SK-N-DZ (cell line): ENCODE data around the gene SEMA6B. TPM values are rescaled to one million over a fixed set of nuclear protein-coding genes. Genes with fewer than 3 reads are reported as not detected.
"Not testable (repeated sequence)": the region's sequence is repeated elsewhere in the genome, so short reads cannot be mapped to it uniquely, and the experiment has no call there.

ENCODE experiments used
- DNase-seq: peaks from one replicate; pipeline ENCODE4 v3.0.0-alpha.2; 2015; ENCODE audit warnings: low spot score
- polyA plus RNA-seq, 2 experiments: library from polyadenylated mRNA; depleted of rRNA; stranded (reverse); fragments of >200 nt; gene quantifications; 2 replicates each; pipeline ENCODE4 v1.2.3, GENCODE V29; 2014

The SEMA6B gene
- polyA plus RNA-seq (2014; cell fraction: cytosol; rRNA removed), result 2.1 and 2.6 TPM in 2 replicates
- polyA plus RNA-seq (2014; cell fraction: nucleus; rRNA removed), result 2.5 and 2.6 TPM in 2 replicates

DNA sequence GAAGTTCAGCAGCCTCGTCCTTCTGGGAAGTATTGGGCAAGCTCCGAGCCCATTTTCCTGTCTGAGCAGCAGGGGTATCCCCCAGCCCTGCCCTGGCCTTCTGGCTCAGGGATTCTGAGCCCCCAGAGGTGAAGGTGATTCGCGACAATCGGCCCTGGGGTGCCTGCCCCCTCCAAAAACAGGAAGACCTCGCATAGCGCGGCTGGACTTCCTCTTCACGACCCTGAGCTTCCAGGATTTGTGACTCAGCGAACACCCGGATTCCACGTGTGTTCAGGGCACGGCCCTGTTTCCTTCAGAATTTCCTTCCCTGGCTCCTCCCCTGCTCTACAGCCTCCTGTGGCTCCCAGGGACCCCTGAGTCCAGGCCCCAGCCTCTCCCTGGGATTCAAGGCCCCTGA is at the start of gene SEMA6B:
TSS of gene SEMA6B (minus strand) at position 116 of the 400 bp plus-strand sequence. CDS start 1,227 bp downstream, outside the sequence.
- DNase-seq, result no peak

- DNase-seq, result peak; percentile 85
Observed at GRCh38 chr19:4606921-4607678, 47.6 kb upstream of the SEMA6B start.

GRCh38 chr19:4606181-4606580 is 46.7 kb upstream of the SEMA6B start:
- DNase-seq, result no peak

- DNase-seq, result no peak
Observed at GRCh38 chr19:4604912-4605311, 45.4 kb upstream of the SEMA6B start.

- no peak for DNase-seq
Observed at GRCh38 chr19:4602915-4603314, 43.4 kb upstream of the SEMA6B start.

- DNase-seq, result no peak
Observed at GRCh38 chr19:4602173-4602788, 42.8 kb upstream of the SEMA6B start.

DNA sequence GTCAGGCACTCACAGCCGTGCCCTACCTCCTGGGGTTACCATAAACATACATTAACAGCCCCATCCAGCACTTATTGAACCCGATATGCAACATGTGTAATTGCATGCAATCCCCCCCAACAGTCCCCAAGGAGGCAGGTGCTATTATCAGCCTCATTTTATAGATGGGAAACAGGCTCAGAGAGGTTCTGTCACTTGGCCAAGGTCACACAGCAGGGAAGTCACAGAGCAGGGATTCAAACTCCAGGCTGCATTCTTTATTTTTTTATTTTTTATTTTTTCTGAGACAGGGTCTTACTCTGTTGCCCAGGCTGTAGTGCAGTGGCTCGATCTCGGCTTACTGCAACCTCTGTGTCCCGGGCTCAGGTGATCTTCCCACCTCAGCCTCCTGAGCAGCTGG is 41.4 kb upstream of the SEMA6B start:
- no peak for DNase-seq

- DNase-seq, result no peak
Observed at GRCh38 chr19:4600082-4600481, 40.6 kb upstream of the SEMA6B start.

DNA sequence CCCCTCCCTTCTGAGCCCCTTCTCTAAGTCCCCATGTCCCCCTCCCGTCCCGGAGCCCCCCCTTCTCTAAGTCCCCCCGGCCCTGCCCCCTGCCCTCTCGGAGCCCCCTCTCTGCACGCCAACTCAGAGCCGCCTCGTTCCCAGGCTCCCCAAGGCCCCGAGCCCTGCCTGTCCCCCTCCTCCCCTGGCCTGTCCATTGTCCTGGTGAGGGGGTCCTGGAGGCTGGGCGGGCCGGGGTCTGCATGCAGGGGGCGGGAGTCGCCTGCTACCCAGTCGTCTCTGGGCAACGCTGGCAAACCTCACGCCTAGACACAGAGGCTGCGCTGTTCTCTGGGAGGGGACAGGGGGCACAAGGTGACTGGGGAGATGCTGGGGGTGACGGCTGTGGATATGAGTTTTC is 39.2 kb upstream of the SEMA6B start:
- no peak for DNase-seq

DNA sequence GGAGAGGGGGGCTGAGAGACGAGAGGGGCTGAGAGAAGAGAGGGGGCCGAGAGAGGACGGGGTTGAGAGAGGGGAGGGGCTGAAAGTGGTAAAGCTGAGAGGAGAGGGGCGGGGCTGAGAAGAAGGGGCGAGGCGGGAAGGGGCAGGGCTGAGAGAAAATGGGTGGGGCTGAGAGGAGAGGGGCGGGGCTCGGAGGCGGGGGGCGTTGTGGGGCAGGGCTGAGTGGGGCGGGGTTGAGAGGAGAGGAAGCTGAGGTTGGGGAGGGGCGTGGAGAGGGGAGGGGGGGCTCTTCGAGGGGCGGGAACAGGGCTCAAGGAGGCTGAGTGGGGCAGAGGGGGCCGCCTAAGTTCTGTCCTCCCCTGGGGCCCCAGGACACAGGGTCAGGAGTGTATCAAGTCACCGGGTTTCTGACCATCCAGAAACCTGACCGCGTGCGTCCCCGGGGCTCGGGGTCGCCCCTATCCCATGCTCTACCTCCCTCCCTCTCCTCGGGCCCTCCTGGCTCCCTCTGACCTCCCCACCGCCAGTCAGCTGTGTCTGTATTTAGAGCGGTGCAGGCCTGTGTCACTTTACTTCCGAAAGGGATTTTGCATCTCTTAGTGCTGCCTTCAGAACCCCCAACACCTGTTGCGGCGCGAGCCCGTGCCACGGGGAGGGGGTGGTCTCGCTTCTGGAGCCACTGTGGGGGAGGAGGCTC is 38.6 kb upstream of the SEMA6B start:
- no peak for DNase-seq

GRCh38 chr19:4597278-4597974 is 37.9 kb upstream of the SEMA6B start:
- no peak for DNase-seq

DNA sequence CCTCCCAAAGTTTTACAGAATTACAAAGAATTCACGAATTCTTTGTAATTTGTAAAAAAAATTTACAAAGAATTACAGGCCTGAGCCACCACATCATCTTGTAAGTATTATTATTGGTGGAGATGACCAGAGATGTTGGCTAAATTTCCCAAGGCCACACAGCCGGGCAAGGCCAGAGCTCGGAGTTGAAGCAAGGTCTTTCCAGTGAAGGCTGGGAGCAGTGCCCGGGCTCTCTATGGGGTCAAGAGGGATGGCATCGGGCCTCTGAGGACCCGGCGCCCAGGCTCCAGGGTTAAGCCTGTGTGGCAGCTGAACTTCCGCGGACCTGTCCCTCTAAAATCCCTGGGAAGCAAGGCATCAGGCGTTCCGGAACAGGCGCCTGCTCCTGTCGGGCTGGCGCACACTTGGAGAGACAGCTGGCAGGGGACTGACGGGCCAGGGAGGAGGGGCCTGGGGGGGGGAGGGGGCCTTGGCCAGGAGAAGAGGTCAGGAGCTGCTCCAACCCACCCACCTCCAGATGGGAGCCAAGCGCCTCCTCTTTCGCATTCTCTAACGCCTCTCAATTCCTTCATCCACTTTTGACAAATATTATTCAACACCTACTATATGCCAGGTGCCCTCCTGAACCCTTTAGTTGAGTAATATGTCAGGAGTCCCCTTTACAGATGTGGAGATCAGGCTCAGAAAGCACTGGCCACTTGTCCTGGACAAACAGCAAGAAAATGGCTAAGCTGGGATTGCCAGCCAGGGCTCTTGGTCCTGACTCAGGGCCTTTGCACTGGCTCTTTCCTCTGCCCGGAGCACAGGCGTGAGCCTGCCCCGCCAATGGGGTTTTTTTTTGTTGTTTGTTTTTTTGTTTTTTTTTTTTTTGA is 36.8 kb upstream of the SEMA6B start:
- DNase-seq, result no peak

DNA sequence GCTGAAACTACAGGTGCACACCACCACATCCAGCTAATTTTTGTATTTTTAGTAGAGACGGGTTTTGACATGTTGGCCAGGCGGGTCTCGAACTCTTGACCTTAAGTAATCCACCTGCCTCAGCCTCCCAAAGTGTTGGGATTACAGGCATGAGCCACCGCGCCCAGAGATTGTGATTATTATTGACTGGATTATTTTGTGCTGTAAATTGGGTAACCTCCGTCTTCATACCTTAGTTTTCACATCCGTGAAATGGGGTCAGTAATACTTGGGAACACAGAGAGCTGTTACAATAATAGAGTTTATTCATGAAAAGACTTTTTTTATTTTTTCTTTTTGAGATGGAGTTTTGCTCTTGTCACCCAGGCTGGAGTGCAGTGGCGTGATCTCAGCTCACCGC is 35.7 kb upstream of the SEMA6B start:
- DNase-seq, result not testable (repeated sequence)

DNA sequence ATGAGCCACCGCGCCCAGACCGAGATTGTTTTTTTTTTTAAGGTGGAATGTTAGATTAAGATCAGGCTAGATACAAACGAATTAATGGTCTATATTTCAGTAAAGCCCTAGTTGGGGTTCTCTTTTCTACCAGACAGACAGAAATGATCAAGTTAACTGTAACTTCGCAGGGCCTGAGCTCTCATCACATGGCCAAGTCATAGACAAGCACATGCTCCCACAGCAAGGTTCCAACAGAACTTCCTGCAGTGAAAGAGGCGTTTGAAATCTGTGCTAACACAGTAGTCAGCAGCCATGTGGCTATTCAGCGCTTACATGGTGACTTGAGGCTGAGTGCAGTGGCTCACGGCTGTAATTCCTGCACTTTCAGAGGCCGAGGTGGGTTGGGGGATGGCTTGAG is 34.7 kb upstream of the SEMA6B start:
- no peak for DNase-seq

GRCh38 chr19:4593409-4593851 is 33.9 kb upstream of the SEMA6B start:
- no peak for DNase-seq

- DNase-seq, result no peak
Observed at GRCh38 chr19:4592445-4592844, 33.0 kb upstream of the SEMA6B start.

- no peak for DNase-seq
Observed at GRCh38 chr19:4591320-4591719, 31.8 kb upstream of the SEMA6B start.

- no peak for DNase-seq
Observed at GRCh38 chr19:4590559-4590958, 31.1 kb upstream of the SEMA6B start.

GRCh38 chr19:4589579-4590410 is 30.3 kb upstream of the SEMA6B start:
- DNase-seq, result peak; percentile 63

DNA sequence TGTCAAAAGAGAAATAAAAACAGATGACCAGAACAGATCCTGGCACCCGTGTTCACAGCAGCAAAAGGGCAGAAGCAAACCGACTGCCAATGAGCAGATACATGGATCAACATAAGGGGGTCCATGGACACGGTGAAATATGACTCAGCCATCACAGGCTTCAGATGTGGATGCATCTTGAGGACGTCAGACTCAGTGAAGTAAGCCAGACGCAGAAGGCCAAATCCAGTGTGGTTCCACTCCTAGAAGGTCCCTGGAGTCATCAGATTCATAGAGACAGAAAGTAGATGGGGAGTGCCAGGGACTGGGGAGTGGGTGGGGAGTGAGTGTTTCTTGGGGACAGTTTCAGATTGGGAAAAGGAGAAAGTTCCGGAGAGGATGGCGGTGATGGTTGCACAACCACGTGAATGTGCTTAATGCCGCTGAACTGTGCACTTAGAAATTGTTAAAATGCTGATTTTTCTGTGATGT is 28.8 kb upstream of the SEMA6B start:
- DNase-seq, result no peak
